CD4-positive, alpha-beta T cell treated with Interleukin-17A for 1 hour (primary cell): Measurements from ENCODE around the gene TGM2.
"Not testable (repeated sequence)": the region's sequence is repeated elsewhere in the genome, so short reads cannot be mapped to it uniquely, and the experiment has no call there.

Experiments used
- DNase-seq: peaks from one replicate; pipeline ENCODE4 v3.0.0-alpha.2; 2020

Gene TGM2

DNA sequence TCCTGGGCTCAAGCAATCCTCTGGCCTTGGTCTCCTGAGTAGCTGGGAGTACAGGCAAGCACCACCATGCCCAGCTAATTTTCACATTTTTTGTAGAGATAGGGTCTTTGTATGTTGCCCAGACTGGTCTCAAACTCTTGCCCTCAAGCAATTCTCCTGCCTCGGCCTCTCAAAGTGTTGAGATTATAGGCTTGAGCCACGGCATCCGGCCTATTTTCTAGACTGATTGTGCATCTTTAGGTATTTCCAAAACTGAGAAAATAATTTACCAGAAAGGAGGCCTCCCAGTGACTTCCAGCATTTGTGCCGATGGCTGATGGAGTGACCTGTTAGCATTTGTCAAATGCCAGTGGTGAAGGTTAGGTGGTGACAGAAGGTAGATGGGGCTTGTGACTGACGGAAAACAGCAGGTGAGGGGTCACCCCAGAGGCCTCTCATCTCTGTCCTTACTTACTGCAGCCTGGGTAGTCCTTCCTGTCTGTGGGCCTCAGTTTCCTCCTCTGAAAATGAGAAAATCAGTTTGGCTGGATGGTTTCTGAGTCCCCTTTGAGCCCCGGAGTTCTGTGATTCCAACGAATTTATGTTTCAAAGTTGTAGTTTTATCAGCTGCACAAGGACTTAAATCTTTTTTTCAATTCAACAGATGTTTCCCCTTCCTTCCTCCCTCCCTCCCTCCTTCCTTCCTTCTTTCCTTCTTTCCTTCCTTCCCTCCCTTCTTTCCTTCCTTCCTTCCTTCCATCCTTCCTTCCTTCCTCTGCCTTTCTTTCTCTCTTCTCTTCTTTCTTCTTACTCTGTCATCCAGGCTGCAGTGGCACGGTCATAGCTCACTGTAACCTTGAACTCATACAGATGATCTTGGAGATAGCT, 53.5 kb downstream of the TGM2 start:
- no peak for DNase-seq

GRCh38 chr20:38110525-38111178, 54.4 kb downstream of the TGM2 start:
- DNase-seq = no peak

- no peak for DNase-seq
Observed at GRCh38 chr20:38109591-38110524, 55.2 kb downstream of the TGM2 start.

- no peak for DNase-seq
Observed at GRCh38 chr20:38108986-38109541, 56.0 kb downstream of the TGM2 start.

GRCh38 chr20:38108438-38108985, 56.6 kb downstream of the TGM2 start:
- no peak for DNase-seq

DNA sequence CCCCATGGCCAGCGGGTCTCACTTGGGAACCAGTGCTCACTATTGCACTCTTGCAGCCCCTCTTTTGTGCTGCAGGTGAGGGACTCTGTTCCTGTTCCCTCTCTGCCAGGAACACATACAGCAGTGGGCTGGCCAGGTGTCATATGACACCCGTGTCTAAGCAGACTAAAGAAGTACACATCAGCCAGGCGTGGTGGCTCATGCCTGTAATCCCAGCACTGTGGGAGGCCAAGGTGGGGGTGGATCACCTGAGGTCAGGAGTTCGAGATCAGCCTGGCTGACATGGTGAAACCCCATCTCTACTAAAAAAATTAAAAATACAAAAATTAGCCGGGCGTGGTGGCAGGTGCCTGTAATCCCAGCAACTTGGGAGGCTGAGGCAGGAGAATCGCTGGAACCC, 57.2 kb downstream of the TGM2 start:
- not testable (repeated sequence) for DNase-seq

GRCh38 chr20:38107386-38107785, 57.7 kb downstream of the TGM2 start:
- not testable (repeated sequence) for DNase-seq

- no peak for DNase-seq
Observed at GRCh38 chr20:38106461-38106860, 58.6 kb downstream of the TGM2 start.

- no peak for DNase-seq
Observed at GRCh38 chr20:38104285-38104684, 60.8 kb downstream of the TGM2 start.

GRCh38 chr20:38102206-38102605, 62.9 kb downstream of the TGM2 start:
- DNase-seq = not testable (repeated sequence)

GRCh38 chr20:38098952-38099351, 66.1 kb downstream of the TGM2 start:
- DNase-seq = no peak

DNA sequence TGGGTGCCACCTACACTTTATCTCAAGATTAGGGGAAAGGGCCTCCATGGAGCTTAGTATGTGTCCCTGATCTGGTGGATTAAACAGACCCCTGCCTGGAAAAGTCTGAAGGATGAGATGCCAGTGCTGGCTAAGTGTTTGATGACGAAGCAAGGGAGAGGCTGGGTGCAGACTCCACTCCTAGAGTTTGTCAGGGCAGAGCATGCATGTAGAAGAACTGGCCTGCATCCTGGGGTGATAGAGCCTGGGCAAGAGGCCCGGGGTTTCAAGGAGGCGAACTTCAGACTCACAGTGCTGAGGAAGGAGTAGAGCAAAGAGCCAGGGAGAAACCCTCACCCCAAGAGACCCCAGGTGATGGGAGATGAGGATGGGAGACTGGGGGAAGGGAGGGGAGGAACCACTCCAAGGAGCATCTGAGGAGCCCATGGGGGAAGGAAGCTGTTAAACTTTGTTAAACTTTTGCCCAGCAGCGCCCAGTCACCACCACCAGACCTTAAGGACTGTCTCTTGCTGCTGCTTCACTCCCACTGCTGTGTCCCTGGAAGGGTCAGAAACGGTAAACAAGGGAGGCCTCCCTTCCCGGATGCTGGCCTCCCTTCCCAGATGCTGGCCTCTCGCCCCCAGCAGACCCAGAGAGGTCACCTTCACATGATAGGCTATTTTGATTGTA, 69.9 kb downstream of the TGM2 start:
- DNase-seq = no peak

DNA sequence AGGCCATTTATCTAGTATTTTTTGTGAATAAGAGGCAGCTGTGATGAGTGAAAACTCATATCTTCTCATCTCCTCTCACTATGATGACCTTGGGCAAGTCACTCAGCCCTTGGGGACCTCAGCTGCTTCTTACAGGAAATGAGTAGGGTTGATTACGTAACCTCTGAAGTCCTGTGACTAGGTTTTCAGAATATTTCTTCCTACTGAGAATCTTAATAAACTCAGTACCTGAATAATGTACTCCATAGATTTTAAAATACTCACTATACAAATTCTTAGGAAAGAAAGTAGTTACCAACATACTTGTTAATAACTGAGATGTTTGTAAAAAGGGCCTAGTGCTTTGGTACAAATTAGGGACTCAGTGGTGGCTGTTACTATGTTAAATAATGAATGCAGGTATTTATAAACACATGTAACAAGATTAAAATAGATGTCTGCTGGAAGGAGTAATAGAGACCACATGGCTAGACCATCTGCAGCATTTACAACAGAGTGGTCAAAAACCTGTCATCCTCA, 70.6 kb downstream of the TGM2 start:
- DNase-seq = peak; percentile 64

- DNase-seq = no peak
Observed at GRCh38 chr20:38093641-38094077, 71.4 kb downstream of the TGM2 start.

DNA sequence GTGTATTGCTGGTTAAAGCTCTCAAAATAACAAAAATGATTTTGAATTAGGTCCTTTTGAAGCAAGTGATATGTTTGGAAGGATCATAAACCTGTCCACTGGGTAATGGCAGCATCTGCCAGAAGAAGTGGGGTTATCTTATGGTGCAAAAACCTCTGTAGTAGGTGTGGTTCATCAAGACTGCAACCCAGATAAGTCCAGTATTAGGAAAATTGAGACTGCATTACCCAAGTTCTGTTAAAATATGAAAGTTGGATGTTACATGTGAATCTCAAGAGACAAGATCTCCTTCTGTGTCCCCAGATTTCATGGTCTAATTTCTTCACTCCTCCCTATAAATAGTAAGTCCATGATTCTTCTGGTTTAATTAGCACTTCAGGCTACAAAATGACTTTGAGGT, 72.2 kb downstream of the TGM2 start:
- no peak for DNase-seq

GRCh38 chr20:38092260-38092857, 72.7 kb downstream of the TGM2 start:
- DNase-seq = no peak

DNA sequence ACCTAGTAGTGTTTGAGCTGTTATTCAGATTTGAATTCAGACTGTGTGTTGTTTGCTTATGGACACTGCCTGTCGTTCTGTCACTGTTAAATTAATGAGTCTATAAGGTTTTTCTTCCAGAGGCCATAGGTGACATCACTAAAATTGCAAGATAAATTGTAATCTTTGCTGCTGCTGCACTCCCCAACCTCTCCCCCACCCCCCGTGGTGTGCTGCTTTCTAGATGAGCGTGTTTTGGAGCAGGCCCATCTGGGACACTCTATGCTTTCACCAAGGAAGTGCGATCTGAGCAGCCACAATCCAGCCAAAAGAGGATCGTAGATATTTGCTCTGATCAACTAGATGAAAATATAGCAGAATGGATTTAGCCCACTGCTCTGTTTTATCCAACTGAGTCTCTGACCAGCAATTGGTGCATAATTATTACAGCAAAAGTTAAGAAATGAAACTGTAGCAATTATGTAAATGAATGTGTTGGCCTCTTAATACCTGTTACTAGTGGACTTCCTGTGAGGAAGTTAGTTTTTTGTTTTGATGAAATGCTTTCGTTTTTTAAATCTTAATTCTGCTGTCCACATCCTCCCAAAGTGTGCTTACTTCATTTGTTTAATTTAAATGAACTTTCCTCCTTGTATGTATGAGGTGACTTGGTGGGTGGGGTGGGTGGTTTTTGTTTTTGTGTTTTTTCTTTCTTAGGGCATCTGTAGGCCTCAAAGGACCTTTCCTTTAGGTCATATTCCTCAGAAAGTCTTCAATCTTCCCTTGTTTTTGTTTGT, 73.4 kb downstream of the TGM2 start:
- DNase-seq = peak; percentile 41

- DNase-seq = no peak
Observed at GRCh38 chr20:38090061-38090460, 75.0 kb downstream of the TGM2 start.

GRCh38 chr20:38089500-38089899, 75.6 kb downstream of the TGM2 start:
- no peak for DNase-seq

- no peak for DNase-seq
Observed at GRCh38 chr20:38085026-38085425, 80.0 kb downstream of the TGM2 start.
